GM19438 (cell line): Measurements from ENCODE around the gene LITAF.
"Not testable (repeated sequence)": the region's sequence is repeated elsewhere in the genome, so short reads cannot be mapped to it uniquely, and the experiment has no call there.

Experiments
- ATAC-seq: cut with Tn5 transposase; IDR thresholded peaks from one replicate; pipeline ENCODE4 v1.9.1; 2021; ENCODE audit warnings: low read depth; ENCODE audit not compliant: unreplicated experiment

Gene LITAF

GRCh38 chr16:11580451-11581086 lies 6.2 kb downstream of the LITAF start:
- no peak for ATAC-seq

DNA sequence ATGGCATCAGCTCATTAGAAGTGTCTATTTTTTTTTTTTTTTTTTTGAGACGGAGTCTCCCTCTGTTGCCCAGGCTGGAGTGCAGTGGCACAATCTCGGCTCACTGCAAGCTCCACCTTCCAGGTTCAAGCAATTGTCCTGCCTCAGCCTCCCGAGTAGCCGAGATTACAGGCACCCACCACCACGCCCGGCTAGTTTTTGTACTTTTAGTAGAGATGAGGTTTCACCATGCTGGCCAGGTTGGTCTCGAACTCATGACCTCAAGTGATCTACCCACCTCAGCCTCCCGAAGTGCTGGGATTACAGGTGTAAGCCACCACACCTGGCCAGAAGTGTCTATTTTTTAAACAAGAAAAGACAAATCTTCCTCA lies 9.4 kb downstream of the LITAF start:
- ATAC-seq = not testable (repeated sequence)

- ATAC-seq = peak; percentile 65
Measured at GRCh38 chr16:11576427-11577289, 10.1 kb downstream of the LITAF start.

- no peak for ATAC-seq
Measured at GRCh38 chr16:11575223-11575589, 11.5 kb downstream of the LITAF start.

DNA sequence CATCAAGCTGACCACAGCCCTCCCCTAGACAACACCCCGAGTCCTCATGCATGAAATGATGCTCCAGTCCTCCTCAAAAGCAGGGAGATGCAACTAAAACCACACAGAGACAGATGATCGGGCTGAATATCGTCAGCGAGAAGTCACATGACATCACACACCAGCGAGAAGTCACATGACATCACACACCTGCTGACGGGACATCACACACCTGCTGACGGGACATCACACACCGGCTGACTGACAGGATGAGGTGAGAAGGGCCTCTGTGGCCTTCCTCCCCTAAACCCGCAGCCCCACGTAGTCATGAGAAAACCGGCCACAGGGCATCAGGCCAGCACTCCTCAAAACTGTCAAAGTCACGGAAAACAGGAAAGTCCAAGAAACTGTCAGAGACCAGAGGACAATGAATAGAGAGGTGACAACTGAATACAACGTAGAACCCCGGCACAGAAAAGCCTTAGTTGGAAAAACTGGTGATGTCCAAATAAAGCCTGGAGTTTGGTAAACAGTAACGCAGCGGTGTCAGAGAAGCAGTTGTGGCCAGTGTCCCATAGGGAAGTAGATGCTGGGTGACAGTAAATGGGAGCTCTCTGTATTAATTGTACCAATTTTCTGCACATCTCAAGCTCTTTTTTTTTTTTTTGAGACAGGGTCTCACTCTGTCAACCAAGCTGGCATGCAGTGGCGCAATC lies 14.3 kb downstream of the LITAF start:
- ATAC-seq = no peak

DNA sequence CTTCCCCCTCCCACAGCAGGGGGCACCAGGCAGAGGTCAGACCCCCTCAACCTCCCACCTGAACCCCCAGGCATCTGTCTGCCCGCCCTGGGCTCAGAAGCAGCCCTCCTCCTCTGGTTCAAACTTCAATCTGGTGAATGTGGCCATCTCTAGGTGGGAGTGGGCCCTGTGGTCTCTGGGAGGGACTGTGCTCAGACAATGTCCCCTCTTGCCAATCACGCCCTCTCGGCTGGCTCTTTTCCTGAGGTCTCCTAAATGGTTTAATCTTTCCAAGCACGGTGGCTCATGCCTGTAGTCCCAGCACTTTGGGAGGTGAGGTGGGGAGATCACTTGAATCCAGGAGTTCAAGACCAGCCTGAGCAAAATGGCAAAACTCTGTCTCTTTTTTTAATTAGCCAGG lies 15.2 kb downstream of the LITAF start:
- no peak for ATAC-seq

DNA sequence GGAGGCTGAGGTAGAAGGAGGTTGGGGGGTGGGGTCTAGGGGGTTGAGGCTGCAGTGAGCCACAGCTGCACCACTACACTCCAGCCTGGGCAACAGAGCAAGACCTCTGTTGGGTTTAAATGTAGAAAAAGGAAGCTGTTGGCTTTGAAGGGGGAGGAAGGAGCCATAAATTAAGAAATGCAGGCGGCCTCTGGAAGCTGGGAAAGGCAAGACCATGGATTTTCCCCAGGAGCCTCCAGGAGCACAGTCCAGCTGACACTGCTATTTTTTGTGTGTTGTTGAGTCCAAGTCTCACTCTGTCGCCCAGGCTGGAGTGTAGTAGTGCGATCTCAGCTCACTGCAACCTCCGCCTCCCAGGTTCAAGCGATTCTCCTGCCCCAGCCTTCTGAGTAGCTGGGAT lies 15.9 kb downstream of the LITAF start:
- no peak for ATAC-seq

- no peak for ATAC-seq
Measured at GRCh38 chr16:11570258-11570657, 16.5 kb downstream of the LITAF start.

DNA sequence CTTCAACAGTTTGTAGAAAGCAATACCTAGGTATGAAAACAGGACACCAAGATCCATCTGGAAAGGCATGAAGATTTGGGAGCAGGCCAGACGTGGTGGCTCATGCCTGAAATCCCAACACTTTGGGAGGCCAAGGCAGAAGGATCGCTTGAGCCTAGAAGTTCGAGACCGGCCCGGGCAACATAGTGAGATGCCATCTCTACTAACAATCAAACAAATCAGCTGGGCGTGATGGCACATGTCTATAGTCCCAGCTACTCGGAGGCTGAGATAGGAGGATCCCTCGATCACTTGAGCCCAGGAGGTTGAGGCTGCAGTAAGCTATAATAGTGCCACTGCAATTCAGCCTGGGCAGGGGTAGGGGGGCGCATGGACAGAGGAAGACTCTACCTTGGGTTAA lies 20.3 kb downstream of the LITAF start:
- no peak for ATAC-seq

- no peak for ATAC-seq
Measured at GRCh38 chr16:11565665-11566064, 21.1 kb downstream of the LITAF start.

DNA sequence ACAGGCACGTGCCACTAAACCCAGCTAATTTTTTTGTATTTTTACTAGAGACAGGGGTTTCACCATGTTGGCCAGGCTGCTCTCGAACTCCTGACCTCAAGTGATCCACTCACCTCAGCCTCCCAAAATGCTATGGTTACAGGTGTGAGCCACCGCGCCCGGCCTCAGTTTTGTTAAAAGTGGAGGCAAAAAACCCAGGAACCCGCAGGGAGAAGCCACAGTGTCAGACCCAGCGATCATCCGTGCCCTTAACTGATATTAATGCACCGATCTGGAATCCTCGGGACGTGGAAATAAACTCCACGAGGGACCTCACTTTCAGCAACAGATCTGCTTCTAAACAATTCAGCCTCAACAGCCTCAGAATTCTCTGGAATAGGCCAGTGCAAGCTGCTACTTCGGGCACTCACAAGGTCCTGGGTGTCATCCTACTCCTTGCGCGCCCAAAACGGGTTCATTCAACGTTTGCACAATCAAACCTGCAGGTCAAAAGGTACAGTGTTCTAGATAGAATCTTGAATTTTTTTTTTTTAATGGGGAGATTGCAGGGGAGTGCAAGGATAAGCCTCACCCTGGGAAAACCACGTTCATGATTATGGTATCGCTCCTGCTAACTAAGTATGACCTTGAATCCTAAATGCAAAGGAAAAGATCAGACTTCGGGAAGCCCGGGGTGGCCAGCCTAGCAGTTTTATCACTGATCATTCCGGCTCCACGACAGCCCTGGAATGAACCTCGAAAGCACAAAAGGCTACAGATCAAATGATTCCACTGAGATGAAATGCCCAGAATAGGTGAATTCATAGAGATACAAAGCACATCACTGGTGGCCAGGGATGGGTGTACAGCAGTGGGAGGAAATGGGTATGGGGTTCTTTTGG lies 22.4 kb downstream of the LITAF start:
- no peak for ATAC-seq

GRCh38 chr16:11563493-11564040 lies 23.2 kb downstream of the LITAF start:
- no peak for ATAC-seq

DNA sequence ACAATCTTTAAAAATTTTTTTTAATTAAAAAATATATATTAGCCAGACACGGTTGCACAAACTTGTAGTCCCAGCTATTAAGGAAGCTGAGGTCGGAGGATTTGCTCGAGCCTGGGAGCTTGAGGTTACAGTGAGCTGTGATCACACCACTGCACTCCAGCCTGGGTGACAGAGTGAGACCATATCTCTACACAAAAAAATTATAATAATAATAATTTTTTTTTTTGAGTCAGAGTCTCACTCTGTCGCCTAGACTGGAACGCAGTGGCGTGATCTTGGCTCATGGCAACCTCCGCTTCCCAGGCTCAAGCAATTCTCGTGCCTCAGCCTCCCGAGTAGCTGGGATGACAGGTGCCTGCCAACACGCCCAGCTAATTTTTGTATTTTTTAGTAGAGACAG lies 23.8 kb downstream of the LITAF start:
- ATAC-seq = no peak

DNA sequence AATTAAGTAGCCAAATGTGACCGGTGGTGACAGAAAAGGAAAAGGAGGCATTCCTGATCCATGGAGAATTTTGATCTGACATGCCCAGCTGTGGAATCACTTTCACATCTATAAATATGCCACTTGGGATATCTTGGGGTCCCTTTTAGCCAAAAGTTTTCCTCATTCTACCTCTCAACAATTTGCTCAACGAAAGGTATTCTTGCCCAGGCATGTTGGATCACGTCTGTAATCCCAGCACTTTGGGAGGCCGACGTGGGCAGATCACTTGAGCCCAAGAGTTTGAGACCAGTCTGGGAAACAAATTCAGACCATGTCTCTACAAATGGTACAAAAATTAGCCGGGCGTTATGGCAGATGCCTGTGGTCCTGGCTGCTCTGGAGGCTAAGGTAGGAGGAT lies 24.3 kb downstream of the LITAF start:
- no peak for ATAC-seq

DNA sequence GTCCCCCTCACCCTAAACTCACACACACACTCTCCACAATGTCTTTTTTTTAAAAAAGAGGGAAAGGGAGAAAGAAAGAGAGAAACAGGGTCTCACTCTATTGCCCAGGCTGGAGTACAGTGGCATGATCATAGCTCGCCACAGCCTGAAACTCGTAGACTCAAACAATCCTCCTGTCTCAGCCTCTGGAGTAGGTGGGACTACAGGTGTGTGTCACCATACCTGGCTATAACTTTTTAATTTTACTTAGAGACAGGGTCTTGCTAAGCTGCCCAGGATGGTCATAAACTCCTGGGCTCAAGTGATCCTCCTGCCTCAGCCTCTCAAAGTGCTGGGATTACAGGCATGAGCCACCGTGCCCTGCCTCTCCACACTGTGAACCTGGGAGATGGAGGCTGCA lies 24.9 kb downstream of the LITAF start:
- no peak for ATAC-seq

GRCh38 chr16:11561454-11561805 lies 25.3 kb downstream of the LITAF start:
- no peak for ATAC-seq

GRCh38 chr16:11560701-11561453 lies 25.8 kb downstream of the LITAF start:
- ATAC-seq = no peak

- not testable (repeated sequence) for ATAC-seq
Measured at GRCh38 chr16:11558308-11558823, 28.4 kb downstream of the LITAF start.

DNA sequence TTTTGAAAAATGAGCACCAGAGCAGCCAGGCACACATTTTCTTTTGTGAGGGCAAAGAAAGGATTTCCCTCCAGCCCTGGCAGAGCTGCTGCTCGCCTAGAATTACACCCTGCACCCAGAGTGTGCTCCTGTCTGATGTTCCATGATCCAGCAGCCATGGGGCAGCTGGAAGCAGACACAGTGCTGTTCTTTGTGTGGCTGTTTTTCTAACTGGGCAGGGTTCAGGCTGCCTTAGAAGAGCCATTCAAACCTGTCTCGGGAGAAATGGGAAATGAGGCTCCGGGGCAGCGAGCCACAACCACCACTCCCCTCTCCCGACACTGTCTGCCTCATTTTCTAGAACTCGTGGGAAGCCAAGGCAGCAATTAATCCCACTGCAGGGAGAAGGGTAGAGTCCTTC lies 28.9 kb downstream of the LITAF start:
- ATAC-seq = no peak
